Tibial artery (tissue), 4 donors: ENCODE results near the gene KCNIP4.

ENCODE experiments used
- DNase-seq, 2 donors: peaks; one replicate each; pipeline ENCODE4 v3.0.0-alpha.2; 2019
- H3K27ac ChIP-seq, 2 donors: fragments of 200-600 bp; sonication (generic) in 1 of 2; 1 replicate in 1 of 2; 2 replicates in 1 of 2; pipeline ENCODE4 v1.5.1; 2018 to 2019; ENCODE audit warnings: mild to moderate bottlenecking in 1 of 2
- H3K27me3 ChIP-seq, 2 donors: fragments of 200-600 bp; sonication (generic) in 1 of 2; one replicate each; pipeline versions ENCODE4 v1.5.1 to v1.6.0; 2016 to 2019
- H3K36me3 ChIP-seq, 3 donors: fragments of 200-600 bp; sonication (generic) in 2 of 3; one replicate each; pipeline ENCODE4 v1.5.1; 2016 to 2019; ENCODE audit warnings: mild to moderate bottlenecking in 2 of 3
- H3K4me1 ChIP-seq, 4 donors: fragments of 200-600 bp; sonication (generic) in 2 of 4; 1 replicate in 3 of 4; 2 replicates in 1 of 4; pipeline ENCODE4 v1.5.1; 2016 to 2019
- H3K4me3 ChIP-seq, 2 donors: fragments of 200-600 bp; sonication (generic) in 1 of 2; 1 replicate in 1 of 2; 2 replicates in 1 of 2; pipeline ENCODE4 v1.5.1; 2018 to 2019; ENCODE audit warnings: mild to moderate bottlenecking in 2 of 2
- H3K9me3 ChIP-seq, 3 donors: fragments of 200-600 bp; sonication (generic) in 1 of 3; one replicate each; pipeline ENCODE4 v1.5.1; 2016 to 2019
- CTCF ChIP-seq, 2 experiments: fragments of 200-600 bp in 1 of 2; fragments of 450-650 bp in 1 of 2; IDR thresholded peaks; one replicate each; pipeline ENCODE4 v1.5.1; 2017 to 2019; ENCODE audit warnings: antibody characterized with exemption in 2 of 2, mild to moderate bottlenecking in 1 of 2, moderate library complexity in 1 of 2
- intact Hi-C: fragments of 100-400 bp; cut with DNase I; formaldehyde crosslinking; loops from one replicate; pipeline ENCODE4 v1.15.0; 2023; ENCODE audit warnings: low total_unique reads

KCNIP4 gene

DNA sequence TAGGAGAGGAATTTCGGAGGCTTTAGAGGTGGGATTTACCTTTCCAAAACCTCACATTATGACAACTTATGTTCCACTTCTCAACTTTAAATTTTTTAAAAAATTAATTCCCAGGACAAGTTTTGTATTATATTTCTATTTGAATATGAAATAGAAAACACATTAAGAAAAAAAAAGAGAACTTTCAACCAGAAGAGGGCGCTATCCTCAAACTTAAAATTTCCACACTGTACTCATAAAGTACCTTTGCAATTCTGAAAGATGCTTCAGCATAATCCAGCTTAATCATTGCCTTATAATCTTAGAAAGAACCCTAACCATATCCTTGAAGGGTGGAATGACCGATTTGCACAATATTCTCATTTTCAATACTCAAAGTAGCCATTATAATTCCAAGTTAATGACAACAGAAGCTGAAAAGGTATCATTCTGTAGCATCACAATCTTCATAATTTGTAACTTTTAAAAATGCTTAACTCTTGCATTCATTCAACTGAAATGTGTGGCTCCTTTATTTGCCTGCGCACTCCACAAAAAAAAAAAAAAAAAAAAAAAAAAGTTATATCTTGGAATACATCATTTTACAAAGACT lies 158.0 kb downstream of the KCNIP4 start:
- H3K27me3 ChIP-seq = no peaks in the 10 kb centered on the region
- H3K27ac ChIP-seq = no peak overlapping the region
- no peak for DNase-seq
- no peaks in the 10 kb centered on the region for H3K4me1 ChIP-seq
- H3K36me3 ChIP-seq = no peaks in the 10 kb centered on the region
- H3K4me3 ChIP-seq = no peak overlapping the region
- H3K9me3 ChIP-seq = no peaks in the 10 kb centered on the region
- peak; percentile 22 to 30 for TF ChIP-seq CTCF (IDR thresholded peaks at IDR 0.05)
- intact Hi-C loops = no loop called here

DNA sequence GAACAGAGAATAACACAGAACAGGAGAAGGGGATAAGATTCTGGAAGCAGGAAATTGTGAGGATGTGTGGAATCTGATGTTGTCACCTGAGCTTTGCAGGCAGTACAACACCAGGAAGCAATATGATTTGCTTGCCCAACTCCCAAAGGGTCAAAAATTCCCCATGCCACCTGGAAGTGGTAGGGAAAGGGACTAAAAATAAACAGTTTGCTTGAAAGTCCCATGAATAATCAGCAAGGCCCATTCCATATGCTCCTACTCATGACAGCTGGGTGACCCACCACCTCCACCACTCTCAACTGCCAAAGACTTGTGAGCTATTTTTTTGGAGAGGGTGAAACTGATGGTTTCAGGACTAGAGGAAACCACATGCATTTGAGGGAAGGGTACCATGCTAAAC lies 168.4 kb downstream of the KCNIP4 start:
- Histone ChIP-seq H3K4me1 (no peaks in the 10 kb centered on the region), H3K27me3 (no peaks in the 10 kb centered on the region), H3K4me3 (no peak overlapping the region), H3K27ac (no peak overlapping the region), H3K9me3 (no peaks in the 10 kb centered on the region), H3K36me3 (no peaks in the 10 kb centered on the region)
- intact Hi-C loops = loop anchor here (10.0 kb wide), 1 partner anchor 915 kb away; the partner anchor contains the start of gene GBA3
- DNase-seq = no peak
- no peak for TF ChIP-seq CTCF (IDR thresholded peaks at IDR 0.05)

GRCh38 chr4:21778702-21779101 lies 169.9 kb downstream of the KCNIP4 start:
- no peak overlapping the region for H3K27ac ChIP-seq
- no peak overlapping the region for H3K4me3 ChIP-seq
- no peaks in the 10 kb centered on the region for H3K9me3 ChIP-seq
- no peak for TF ChIP-seq CTCF (IDR thresholded peaks at IDR 0.05)
- H3K4me1 ChIP-seq = no peaks in the 10 kb centered on the region
- intact Hi-C loops = no loop called here
- H3K27me3 ChIP-seq = no peaks in the 10 kb centered on the region
- H3K36me3 ChIP-seq = no peaks in the 10 kb centered on the region
- DNase-seq = no peak

- DNase-seq = no peak
These were observed 172.9 kb downstream of the KCNIP4 start for GRCh38 chr4:21775703-21776102.

GRCh38 chr4:21769404-21770147 lies 179.0 kb downstream of the KCNIP4 start:
- DNase-seq = no peak
- H3K4me3 ChIP-seq = no peak overlapping the region
- H3K36me3 ChIP-seq = no peaks in the 10 kb centered on the region
- TF ChIP-seq CTCF (IDR thresholded peaks at IDR 0.05) = no peak
- no peak overlapping the region for H3K27ac ChIP-seq
- intact Hi-C loops = no loop called here
- no peaks in the 10 kb centered on the region for H3K27me3 ChIP-seq
- H3K9me3 ChIP-seq = no peaks in the 10 kb centered on the region
- no peaks in the 10 kb centered on the region for H3K4me1 ChIP-seq

More at GRCh38 chr4:21775703-21776102, 172.9 kb downstream of the KCNIP4 start:
- Histone ChIP-seq H3K9me3 (no peaks in the 10 kb centered on the region), H3K27me3 (no peaks in the 10 kb centered on the region), H3K4me3 (no peak overlapping the region), H3K27ac (no peak overlapping the region), H3K36me3 (no peaks in the 10 kb centered on the region), H3K4me1 (no peaks in the 10 kb centered on the region)
- intact Hi-C loops = no loop called here
- TF ChIP-seq CTCF (IDR thresholded peaks at IDR 0.05) = no peak
